GM23338 (cell line): ENCODE data around the gene RFFL.

ENCODE experiments used
- CREB1 ChIP-seq: fragments of 250-450 bp; sonication (Bioruptor Pico); IDR thresholded peaks from 2 replicates; pipeline ENCODE4 v1.5.0; 2020; ENCODE audit warnings: low read depth, mild to moderate bottlenecking, moderate library complexity
- POLR2AphosphoS5 ChIP-seq: IDR thresholded peaks from 2 replicates; pipeline ENCODE4 v1.6.1; 2016; ENCODE audit warnings: antibody characterized with exemption, low read depth
- TF ChIP-seq, protein P1 (sequence below), 2 experiments: fragments of 200-600 bp in 1 of 2; sonication (generic) in 1 of 2; conservative IDR thresholded peaks; 2 replicates each; pipeline versions ENCODE4 v1.5.1 to v1.6.1; 2016 to 2017; ENCODE audit warnings: antibody characterized with exemption in 2 of 2, low read depth in 2 of 2, mild to moderate bottlenecking in 2 of 2, moderate library complexity in 1 of 2
- TF ChIP-seq, protein P2 (sequence below): IDR thresholded peaks from 2 replicates; pipeline ENCODE4 v1.6.1; 2016; ENCODE audit warnings: antibody characterized with exemption
- TF ChIP-seq, protein P3 (sequence below): IDR thresholded peaks from one replicate; pipeline ENCODE4 v1.6.1; 2018; ENCODE audit warnings: antibody characterized with exemption; ENCODE audit not compliant: unreplicated experiment

DNA sequence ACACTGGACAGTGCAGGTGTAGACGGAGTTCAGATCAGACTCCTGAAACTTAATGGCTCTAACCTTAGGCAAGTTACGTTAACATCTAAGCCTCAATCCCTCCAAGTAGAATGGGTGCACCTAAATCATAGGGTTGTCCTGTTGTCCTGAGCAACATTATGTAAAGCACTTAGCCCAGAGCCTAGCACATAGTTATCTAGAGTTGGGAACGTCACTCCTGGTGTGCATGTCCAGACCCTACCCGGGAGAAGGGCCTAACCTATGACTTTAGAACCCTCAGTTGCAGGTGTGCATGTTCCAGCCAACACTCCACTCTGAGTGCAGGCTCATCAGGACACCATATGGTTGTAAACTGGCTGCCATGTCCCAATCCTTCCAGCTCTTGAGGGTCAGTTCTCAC, 57.2 kb downstream of the RFFL start:
- TF ChIP-seq, protein P1, sequence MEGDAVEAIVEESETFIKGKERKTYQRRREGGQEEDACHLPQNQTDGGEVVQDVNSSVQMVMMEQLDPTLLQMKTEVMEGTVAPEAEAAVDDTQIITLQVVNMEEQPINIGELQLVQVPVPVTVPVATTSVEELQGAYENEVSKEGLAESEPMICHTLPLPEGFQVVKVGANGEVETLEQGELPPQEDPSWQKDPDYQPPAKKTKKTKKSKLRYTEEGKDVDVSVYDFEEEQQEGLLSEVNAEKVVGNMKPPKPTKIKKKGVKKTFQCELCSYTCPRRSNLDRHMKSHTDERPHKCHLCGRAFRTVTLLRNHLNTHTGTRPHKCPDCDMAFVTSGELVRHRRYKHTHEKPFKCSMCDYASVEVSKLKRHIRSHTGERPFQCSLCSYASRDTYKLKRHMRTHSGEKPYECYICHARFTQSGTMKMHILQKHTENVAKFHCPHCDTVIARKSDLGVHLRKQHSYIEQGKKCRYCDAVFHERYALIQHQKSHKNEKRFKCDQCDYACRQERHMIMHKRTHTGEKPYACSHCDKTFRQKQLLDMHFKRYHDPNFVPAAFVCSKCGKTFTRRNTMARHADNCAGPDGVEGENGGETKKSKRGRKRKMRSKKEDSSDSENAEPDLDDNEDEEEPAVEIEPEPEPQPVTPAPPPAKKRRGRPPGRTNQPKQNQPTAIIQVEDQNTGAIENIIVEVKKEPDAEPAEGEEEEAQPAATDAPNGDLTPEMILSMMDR (conservative IDR thresholded peaks at IDR 0.05; ENCODE audit: low read depth in 2 of 2), result no peak
- TF ChIP-seq POLR2AphosphoS5 (no peak), CREB1 (CRISPR knock-in tag) (no peak)
- TF ChIP-seq, protein P2, sequence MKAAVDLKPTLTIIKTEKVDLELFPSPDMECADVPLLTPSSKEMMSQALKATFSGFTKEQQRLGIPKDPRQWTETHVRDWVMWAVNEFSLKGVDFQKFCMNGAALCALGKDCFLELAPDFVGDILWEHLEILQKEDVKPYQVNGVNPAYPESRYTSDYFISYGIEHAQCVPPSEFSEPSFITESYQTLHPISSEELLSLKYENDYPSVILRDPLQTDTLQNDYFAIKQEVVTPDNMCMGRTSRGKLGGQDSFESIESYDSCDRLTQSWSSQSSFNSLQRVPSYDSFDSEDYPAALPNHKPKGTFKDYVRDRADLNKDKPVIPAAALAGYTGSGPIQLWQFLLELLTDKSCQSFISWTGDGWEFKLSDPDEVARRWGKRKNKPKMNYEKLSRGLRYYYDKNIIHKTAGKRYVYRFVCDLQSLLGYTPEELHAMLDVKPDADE, result no peak
- TF ChIP-seq, protein P3, sequence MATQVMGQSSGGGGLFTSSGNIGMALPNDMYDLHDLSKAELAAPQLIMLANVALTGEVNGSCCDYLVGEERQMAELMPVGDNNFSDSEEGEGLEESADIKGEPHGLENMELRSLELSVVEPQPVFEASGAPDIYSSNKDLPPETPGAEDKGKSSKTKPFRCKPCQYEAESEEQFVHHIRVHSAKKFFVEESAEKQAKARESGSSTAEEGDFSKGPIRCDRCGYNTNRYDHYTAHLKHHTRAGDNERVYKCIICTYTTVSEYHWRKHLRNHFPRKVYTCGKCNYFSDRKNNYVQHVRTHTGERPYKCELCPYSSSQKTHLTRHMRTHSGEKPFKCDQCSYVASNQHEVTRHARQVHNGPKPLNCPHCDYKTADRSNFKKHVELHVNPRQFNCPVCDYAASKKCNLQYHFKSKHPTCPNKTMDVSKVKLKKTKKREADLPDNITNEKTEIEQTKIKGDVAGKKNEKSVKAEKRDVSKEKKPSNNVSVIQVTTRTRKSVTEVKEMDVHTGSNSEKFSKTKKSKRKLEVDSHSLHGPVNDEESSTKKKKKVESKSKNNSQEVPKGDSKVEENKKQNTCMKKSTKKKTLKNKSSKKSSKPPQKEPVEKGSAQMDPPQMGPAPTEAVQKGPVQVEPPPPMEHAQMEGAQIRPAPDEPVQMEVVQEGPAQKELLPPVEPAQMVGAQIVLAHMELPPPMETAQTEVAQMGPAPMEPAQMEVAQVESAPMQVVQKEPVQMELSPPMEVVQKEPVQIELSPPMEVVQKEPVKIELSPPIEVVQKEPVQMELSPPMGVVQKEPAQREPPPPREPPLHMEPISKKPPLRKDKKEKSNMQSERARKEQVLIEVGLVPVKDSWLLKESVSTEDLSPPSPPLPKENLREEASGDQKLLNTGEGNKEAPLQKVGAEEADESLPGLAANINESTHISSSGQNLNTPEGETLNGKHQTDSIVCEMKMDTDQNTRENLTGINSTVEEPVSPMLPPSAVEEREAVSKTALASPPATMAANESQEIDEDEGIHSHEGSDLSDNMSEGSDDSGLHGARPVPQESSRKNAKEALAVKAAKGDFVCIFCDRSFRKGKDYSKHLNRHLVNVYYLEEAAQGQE, result no peak
